ENCODE measurements around the gene NTN4. TPM values are rescaled to one million over a fixed set of nuclear protein-coding genes. Genes with fewer than 3 reads are reported as not detected.

The NTN4 gene
- total RNA-seq, 2 experiments from 2014 or later: not detected

GRCh38 chr12:95715177-95715576 lies 75.4 kb downstream of the NTN4 start:
- H3K4me3 Mint-ChIP-seq: no peak overlapping the region
- intact Hi-C loops (cut with micrococcal nuclease): no loop called here
- H3K27ac Mint-ChIP-seq: no peak overlapping the region
- ATAC-seq: no peak
- peaks cover 2% of the 10 kb centered on the region for H3K27me3 Mint-ChIP-seq
- H3K36me3 Mint-ChIP-seq (ENCODE audit: low read depth): no peaks in the 10 kb centered on the region
- no peaks in the 10 kb centered on the region for H3K4me1 Mint-ChIP-seq (ENCODE audit: low read depth)
- no peaks in the 10 kb centered on the region for H3K9me3 Mint-ChIP-seq
- ChIA-PET POLR2A (no interaction called here), CTCF (no interaction called here)
- TF ChIP-seq CTCF (IDR thresholded peaks at IDR 0.05): no peak
- DNase-seq: no peak

- POLR2A ChIA-PET: no interaction called here
- CTCF ChIA-PET: no interaction called here
- Mint-ChIP-seq H3K27ac (no peak overlapping the region), H3K4me1 (ENCODE audit: low read depth) (no peaks in the 10 kb centered on the region), H3K27me3 (peaks cover 3% of the 10 kb centered on the region), H3K36me3 (ENCODE audit: low read depth) (no peaks in the 10 kb centered on the region), H3K9me3 (no peaks in the 10 kb centered on the region), H3K4me3 (no peak overlapping the region)
- intact Hi-C loops (cut with micrococcal nuclease): no loop called here
- DNase-seq: no peak
- TF ChIP-seq CTCF (IDR thresholded peaks at IDR 0.05): no peak
- no peak for ATAC-seq
Measured at GRCh38 chr12:95712269-95712668, 78.3 kb downstream of the NTN4 start.

GRCh38 chr12:95710386-95710785 lies 80.2 kb downstream of the NTN4 start:
- intact Hi-C loops (cut with micrococcal nuclease): no loop called here
- no peak for ATAC-seq

GRCh38 chr12:95709152-95709551 lies 81.4 kb downstream of the NTN4 start:
- Mint-ChIP-seq H3K4me3 (no peak overlapping the region), H3K4me1 (ENCODE audit: low read depth) (no peaks in the 10 kb centered on the region), H3K36me3 (ENCODE audit: low read depth) (no peaks in the 10 kb centered on the region), H3K27me3 (peaks cover 5% of the 10 kb centered on the region), H3K9me3 (no peaks in the 10 kb centered on the region), H3K27ac (no peak overlapping the region)
- intact Hi-C loops (cut with micrococcal nuclease): no loop called here
- no peak for DNase-seq
- ATAC-seq: no peak
- POLR2A ChIA-PET: no interaction called here
- CTCF ChIA-PET: no interaction called here
- TF ChIP-seq CTCF (IDR thresholded peaks at IDR 0.05): no peak

More at GRCh38 chr12:95710386-95710785, 80.2 kb downstream of the NTN4 start:
- POLR2A ChIA-PET: no interaction called here
- Mint-ChIP-seq H3K36me3 (ENCODE audit: low read depth) (no peaks in the 10 kb centered on the region), H3K4me3 (no peak overlapping the region), H3K9me3 (no peaks in the 10 kb centered on the region), H3K4me1 (ENCODE audit: low read depth) (no peaks in the 10 kb centered on the region), H3K27me3 (peaks cover 5% of the 10 kb centered on the region), H3K27ac (no peak overlapping the region)
- no peak for TF ChIP-seq CTCF (IDR thresholded peaks at IDR 0.05)
- DNase-seq: no peak
- CTCF ChIA-PET: interaction anchor here (1.0 kb wide), 1 partner anchor 10 kb away, joined by 3 read pairs; no protein-coding TSS in a partner anchor

- no peak for DNase-seq
- no peak for ATAC-seq
- Mint-ChIP-seq H3K36me3 (ENCODE audit: low read depth) (no peaks in the 10 kb centered on the region), H3K27me3 (peaks cover 3% of the 10 kb centered on the region), H3K9me3 (no peaks in the 10 kb centered on the region), H3K27ac (no peak overlapping the region), H3K4me1 (ENCODE audit: low read depth) (no peaks in the 10 kb centered on the region), H3K4me3 (no peak overlapping the region)
- POLR2A ChIA-PET: no interaction called here
- CTCF ChIA-PET: no interaction called here
- intact Hi-C loops (cut with micrococcal nuclease): no loop called here
- TF ChIP-seq CTCF (IDR thresholded peaks at IDR 0.05): no peak
Measured at GRCh38 chr12:95705143-95705542, 85.4 kb downstream of the NTN4 start.
